ENCODE results near the gene NKX2-3.

NKX2-3 gene

DNA sequence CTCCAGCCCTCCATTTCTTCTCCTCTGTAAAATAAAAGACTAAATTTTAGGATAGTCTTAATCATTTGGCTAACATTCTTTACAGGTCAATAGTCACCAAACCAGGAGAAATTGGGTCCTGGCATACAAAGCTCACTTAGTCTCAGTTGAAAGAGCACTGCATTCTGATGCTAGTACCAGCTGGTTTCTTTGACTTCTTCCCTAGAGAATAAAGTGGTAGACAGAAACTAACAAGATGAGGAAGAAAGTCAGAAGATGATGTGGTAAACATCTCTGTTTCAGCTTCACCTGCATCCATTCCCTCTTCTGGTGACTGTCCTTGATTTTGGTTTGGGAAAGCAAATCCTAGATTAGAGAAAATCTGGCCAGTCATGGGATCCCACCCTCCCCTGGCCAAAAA is 37.2 kb downstream of the NKX2-3 start:
- Histone ChIP-seq H3K4me3 (ENCODE audit: low read depth, low read length) (no peak overlapping the region), H3K36me3 (ENCODE audit: control insufficient read depth, insufficient read depth, low read length) (no peaks in the 10 kb centered on the region), H3K9me3 (ENCODE audit: control insufficient read depth, insufficient read depth, low read depth, low read length) (no peaks in the 10 kb centered on the region), H3K27me3 (ENCODE audit: control insufficient read depth, insufficient read depth, low read length) (no peaks in the 10 kb centered on the region), H3K4me1 (ENCODE audit: control insufficient read depth, insufficient read depth, low read length) (peaks cover 5% of the 10 kb centered on the region), H3K27ac (ENCODE audit: low read depth, low read length) (no peak overlapping the region), H3K9ac (ENCODE audit: low read length) (no peak overlapping the region)

GRCh38 chr10:99571816-99572215 is 39.1 kb downstream of the NKX2-3 start:
- H3K4me1 ChIP-seq (ENCODE audit: control insufficient read depth, insufficient read depth, low read length), result peaks cover 5% of the 10 kb centered on the region
- no peak overlapping the region for H3K9ac ChIP-seq (ENCODE audit: low read length)
- no peak overlapping the region for H3K4me3 ChIP-seq (ENCODE audit: low read depth, low read length)
- H3K36me3 ChIP-seq (ENCODE audit: control insufficient read depth, insufficient read depth, low read length), result no peaks in the 10 kb centered on the region
- no peak overlapping the region for H3K27ac ChIP-seq (ENCODE audit: low read depth, low read length)
- H3K27me3 ChIP-seq (ENCODE audit: control insufficient read depth, insufficient read depth, low read length), result no peaks in the 10 kb centered on the region
- H3K9me3 ChIP-seq (ENCODE audit: control insufficient read depth, insufficient read depth, low read depth, low read length), result no peaks in the 10 kb centered on the region

DNA sequence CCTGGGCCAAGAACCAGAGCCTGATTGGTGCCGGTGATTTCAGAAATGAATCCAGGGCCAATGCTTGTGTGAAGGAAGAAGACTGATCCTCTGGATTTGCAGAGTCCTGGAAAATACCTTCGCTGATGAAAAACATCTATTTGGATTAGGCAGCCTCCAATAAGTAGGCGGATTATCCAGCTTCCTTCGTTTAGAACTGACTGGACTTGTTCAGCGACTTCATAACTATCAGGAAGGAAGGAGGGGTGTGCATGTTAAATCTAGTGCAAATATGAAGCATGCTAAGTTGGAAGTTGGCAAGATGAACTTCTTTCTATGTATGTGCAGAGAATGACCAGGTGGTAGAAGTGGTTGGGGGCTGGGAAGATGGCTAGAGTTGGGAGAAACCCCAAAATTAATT is 41.0 kb downstream of the NKX2-3 start:
- no peaks in the 10 kb centered on the region for H3K36me3 ChIP-seq (ENCODE audit: control insufficient read depth, insufficient read depth, low read length)
- H3K27ac ChIP-seq (ENCODE audit: low read depth, low read length), result no peak overlapping the region
- no peak overlapping the region for H3K4me3 ChIP-seq (ENCODE audit: low read depth, low read length)
- H3K4me1 ChIP-seq (ENCODE audit: control insufficient read depth, insufficient read depth, low read length), result peaks cover 5% of the 10 kb centered on the region
- H3K9me3 ChIP-seq (ENCODE audit: control insufficient read depth, insufficient read depth, low read depth, low read length), result no peaks in the 10 kb centered on the region
- no peak overlapping the region for H3K9ac ChIP-seq (ENCODE audit: low read length)
- H3K27me3 ChIP-seq (ENCODE audit: control insufficient read depth, insufficient read depth, low read length), result 0 out of 2 replicates have a peak, but pooled peaks cover 3% of the 10 kb centered on the region

GRCh38 chr10:99579971-99580370 is 47.2 kb downstream of the NKX2-3 start:
- Histone ChIP-seq H3K9ac (ENCODE audit: low read length) (no peak overlapping the region), H3K4me1 (ENCODE audit: control insufficient read depth, insufficient read depth, low read length) (peaks cover 12% of the 10 kb centered on the region), H3K36me3 (ENCODE audit: control insufficient read depth, insufficient read depth, low read length) (no peaks in the 10 kb centered on the region), H3K27me3 (ENCODE audit: control insufficient read depth, insufficient read depth, low read length) (0 out of 2 replicates have a peak, but pooled peaks cover 5% of the 10 kb centered on the region), H3K4me3 (ENCODE audit: low read depth, low read length) (no peak overlapping the region), H3K9me3 (ENCODE audit: control insufficient read depth, insufficient read depth, low read depth, low read length) (no peaks in the 10 kb centered on the region), H3K27ac (ENCODE audit: low read depth, low read length) (no peak overlapping the region)

- Histone ChIP-seq H3K9me3 (ENCODE audit: control insufficient read depth, insufficient read depth, low read depth, low read length) (no peaks in the 10 kb centered on the region), H3K27me3 (ENCODE audit: control insufficient read depth, insufficient read depth, low read length) (0 out of 2 replicates have a peak, but pooled peaks cover 5% of the 10 kb centered on the region), H3K27ac (ENCODE audit: low read depth, low read length) (no peak overlapping the region), H3K4me1 (ENCODE audit: control insufficient read depth, insufficient read depth, low read length) (peaks cover 12% of the 10 kb centered on the region), H3K4me3 (ENCODE audit: low read depth, low read length) (no peak overlapping the region), H3K36me3 (ENCODE audit: control insufficient read depth, insufficient read depth, low read length) (no peaks in the 10 kb centered on the region), H3K9ac (ENCODE audit: low read length) (no peak overlapping the region)
Measured at GRCh38 chr10:99582255-99582770, 49.6 kb downstream of the NKX2-3 start.

DNA sequence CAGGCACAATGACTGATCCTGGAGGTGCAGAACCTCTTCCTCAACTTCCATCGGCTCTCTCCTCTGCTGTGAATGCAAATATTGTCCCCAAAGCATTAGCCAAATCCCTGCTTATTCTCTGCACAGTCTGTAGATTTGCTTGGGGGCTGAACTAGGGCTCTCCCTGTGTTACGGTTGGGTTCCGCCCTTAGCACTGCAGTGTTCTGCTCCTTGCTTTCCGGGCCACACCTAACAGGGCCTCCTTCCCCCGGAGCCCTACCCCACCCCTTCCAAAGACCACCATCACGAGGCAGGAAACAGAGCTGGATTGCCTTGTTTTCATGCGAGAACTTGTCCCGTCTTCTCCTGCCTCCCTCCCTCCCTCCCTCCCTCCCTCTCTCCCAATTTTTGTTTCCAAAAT is 50.9 kb downstream of the NKX2-3 start:
- H3K4me1 ChIP-seq (ENCODE audit: control insufficient read depth, insufficient read depth, low read length), result peaks cover 12% of the 10 kb centered on the region
- no peak overlapping the region for H3K4me3 ChIP-seq (ENCODE audit: low read depth, low read length)
- no peaks in the 10 kb centered on the region for H3K9me3 ChIP-seq (ENCODE audit: control insufficient read depth, insufficient read depth, low read depth, low read length)
- H3K27me3 ChIP-seq (ENCODE audit: control insufficient read depth, insufficient read depth, low read length), result 0 out of 2 replicates have a peak, but pooled peaks cover 3% of the 10 kb centered on the region
- no peaks in the 10 kb centered on the region for H3K36me3 ChIP-seq (ENCODE audit: control insufficient read depth, insufficient read depth, low read length)
- H3K27ac ChIP-seq (ENCODE audit: low read depth, low read length), result no peak overlapping the region
- no peak overlapping the region for H3K9ac ChIP-seq (ENCODE audit: low read length)

Measured in HUES6 (cell line).